GM19395 (cell line): Measurements from ENCODE around the gene CDT1.
"Not testable (repeated sequence)": the region's sequence is repeated elsewhere in the genome, so short reads cannot be mapped to it uniquely, and the experiment has no call there.

Experiments
- ATAC-seq: cut with Tn5 transposase; IDR thresholded peaks from one replicate; pipeline ENCODE4 v1.9.1; 2021; ENCODE audit warnings: mild to moderate bottlenecking, moderate library complexity; ENCODE audit not compliant: unreplicated experiment

Gene CDT1

DNA sequence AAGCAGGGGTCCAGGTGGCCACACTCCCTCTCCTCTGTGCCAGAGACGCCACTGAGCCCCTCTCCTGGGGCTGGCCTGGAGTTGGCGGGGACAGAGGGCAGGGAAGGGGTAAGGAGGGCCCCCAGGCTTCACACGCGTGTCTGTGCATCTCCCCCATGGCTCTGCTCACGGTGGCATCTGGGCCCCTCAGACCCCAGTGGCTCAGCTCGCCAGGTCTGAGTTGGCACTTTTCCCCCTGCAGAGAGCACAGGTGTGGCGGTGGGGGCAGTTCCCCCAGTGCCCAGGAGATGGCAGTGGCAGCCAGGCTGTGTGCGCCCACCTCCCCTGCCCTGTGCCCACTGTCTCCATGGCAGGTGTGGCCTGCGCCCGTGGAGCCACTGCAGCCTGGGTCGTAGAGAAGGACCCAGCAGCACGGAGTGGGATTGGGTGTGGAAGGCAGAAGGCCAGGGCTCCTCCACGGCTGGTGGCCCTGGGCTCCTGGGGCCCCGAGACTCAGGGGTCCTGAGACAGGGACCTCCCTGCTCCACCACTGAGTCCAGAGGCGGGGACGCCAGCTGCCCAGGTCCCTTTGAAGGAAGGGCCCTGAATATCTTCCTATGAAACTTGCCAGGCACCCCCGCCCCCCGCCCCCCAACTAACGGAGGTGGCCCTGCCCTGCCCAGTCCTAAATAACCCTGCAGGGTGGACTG is 12.5 kb downstream of the CDT1 start:
- no peak for ATAC-seq

GRCh38 chr16:88816736-88817535 is 13.3 kb downstream of the CDT1 start:
- ATAC-seq = no peak

DNA sequence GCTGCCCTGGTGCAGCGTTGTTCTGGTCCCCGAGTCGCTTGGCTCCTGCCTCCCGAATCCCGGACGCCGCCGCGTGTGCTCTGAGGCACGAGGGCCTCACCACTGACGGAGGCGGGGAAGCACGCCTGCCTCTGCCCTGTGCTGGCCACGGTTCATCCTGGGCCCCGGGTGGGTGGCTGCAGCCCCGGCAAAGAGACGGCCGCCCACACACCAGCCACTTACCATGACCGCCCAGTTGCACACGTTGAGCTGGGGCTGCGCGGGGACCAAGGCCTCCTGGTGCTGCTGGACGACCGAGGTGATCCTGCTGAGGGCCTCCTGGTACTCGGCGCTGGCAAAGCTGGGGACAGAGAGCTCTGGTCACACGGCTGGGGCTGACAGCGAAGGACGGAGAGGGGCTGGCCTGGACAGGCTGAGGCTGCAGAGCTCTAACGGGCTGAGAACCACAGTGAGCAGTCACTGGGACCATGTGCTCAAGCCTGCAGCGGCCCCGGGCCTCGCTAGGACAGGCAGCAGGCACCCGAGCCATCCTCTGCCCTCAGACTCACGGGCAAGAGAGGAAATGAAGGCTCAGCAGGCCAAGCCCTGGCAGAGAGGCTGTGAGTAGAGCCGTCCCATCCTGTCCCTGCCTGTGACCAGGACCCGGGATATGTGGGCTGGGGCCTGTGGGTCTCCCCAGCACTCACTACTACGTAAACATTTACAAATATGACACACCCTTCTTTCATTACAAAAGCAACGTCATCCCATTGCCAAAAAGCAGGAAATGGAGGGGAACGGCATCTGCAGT is 14.4 kb downstream of the CDT1 start:
- no peak for ATAC-seq

GRCh38 chr16:88818575-88818874 is 14.9 kb downstream of the CDT1 start:
- ATAC-seq = no peak

DNA sequence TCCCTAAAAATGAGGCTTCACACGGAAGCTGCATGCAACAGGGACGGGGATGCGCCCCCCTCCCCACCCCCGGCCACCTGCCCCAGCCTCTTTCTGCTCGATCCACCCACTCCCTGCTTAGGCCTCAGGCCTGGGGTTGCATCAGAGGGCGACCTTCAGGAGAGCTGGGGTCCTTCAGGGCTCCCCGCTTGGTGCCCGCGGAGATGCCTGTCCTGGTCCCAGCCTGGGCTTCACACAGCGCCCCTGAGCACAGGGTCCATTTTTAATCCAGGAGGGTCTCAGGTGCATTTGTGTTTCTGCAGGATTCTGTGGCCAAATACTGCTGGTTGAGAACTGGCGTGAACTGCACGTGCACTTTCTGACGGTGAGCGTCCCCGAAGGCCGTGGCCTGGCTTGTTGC is 15.5 kb downstream of the CDT1 start:
- ATAC-seq = no peak

GRCh38 chr16:88820385-88821025 is 16.9 kb downstream of the CDT1 start:
- no peak for ATAC-seq

DNA sequence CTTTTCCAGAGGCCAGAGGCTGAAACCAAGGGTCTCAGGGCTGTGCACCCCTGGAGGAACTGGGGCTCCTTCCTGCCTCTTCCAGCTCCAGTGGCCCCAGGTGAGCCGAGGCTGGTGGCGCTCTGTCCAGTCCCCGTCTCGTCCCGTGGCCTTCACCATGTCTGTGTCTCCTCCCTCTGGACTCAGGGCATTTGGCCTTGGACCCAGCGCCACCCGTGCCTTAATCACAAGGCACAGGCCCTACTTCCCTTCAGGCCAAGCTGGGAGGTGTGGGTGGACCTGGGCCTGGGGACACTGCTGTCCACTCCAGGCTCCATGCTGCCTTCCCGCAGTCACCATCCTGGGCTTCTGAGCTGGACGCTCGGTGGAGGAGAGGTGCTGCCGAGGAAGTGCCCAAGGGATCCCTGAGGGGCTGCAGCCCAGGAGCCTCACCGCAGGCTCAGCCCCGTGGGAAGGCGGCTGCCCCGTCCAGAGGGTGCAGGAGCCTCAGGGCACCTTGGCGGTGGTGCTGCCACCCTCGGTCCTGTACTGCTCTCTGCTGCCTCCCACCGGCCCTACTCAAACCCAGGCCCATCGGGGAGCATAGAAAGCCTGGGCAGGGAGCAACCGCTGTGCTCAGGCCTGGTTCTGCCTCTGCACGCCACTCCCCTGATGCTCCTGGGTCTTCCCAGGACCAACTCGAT is 17.7 kb downstream of the CDT1 start:
- no peak for ATAC-seq

DNA sequence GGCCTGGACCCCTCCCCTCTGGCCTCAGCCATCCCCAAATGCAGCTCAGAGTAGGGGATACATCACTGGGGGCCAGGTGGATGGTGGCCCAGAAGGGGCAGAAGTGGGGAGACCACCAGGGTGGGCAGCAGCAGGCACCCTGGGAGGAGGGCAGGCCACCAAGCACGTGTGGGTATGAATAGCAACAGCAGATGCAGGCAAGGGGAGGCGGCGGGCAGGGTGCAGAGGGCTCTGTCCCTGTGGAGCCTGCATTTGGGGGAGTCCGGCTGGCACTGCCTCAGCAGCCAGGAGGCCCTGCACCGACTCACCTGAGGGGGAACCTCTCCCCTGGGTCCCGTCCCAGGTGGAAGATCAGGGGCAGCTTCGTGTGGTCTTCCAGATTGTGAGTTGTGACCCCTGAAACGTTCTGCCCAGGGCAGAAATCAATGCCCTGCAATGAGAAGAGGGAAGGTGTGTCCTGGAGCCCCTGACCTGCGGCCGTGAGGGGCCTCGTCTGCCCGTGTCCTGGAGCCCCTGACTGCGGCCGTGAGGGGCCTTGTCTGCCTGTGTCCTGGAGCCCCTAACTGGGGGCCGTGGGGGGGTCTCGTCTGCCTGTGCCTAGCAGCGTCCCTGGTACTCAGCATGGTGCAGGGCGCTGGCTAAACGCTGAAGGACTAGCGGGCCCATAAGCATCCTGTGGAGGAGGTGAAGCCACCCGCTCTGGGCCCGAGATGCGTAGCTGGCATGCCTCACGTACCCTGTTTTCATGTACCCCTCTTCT is 18.9 kb downstream of the CDT1 start:
- ATAC-seq = no peak

DNA sequence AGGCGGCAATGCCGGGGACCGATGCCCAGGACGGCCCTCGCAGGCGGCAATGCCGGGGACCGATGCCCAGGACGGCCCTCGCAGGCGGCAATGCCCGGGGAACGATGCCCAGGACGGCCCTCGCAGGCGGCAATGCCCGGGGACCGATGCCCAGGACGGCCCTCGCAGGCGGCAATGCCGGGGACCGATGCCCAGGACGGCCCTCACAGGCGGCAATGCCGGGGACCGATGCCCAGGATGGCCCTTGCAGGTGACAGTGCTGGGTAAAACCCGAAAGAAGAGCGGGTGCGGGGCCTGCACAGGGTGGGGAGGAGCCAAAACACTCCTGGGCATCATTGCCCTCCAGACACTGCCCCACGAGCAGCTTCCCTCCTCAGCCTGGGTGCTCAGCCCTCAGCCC is 20.1 kb downstream of the CDT1 start:
- ATAC-seq = not testable (repeated sequence)

- ATAC-seq = no peak
Measured at GRCh38 chr16:88824256-88825077, 20.9 kb downstream of the CDT1 start.

DNA sequence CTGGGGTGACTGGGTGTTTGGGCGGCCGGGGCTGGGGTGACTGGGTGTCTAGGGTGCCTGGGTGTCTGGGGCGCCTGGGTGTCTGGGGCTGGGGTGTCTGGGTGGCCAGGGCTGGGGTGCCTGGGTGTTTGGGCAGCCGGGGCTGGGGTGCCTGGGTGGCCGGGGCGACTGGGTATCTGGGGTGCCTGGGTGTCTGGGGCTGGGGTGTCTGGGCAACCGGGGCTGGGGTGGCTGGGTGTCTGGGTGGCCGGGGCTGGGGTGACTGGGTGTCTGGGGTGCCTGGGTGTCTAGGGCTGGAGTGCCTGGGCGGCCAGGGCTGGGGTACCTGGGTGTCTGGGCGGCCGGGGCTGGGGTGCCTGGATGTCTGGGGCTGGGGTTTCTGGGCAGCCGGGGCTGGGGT is 21.6 kb downstream of the CDT1 start:
- ATAC-seq = no peak

DNA sequence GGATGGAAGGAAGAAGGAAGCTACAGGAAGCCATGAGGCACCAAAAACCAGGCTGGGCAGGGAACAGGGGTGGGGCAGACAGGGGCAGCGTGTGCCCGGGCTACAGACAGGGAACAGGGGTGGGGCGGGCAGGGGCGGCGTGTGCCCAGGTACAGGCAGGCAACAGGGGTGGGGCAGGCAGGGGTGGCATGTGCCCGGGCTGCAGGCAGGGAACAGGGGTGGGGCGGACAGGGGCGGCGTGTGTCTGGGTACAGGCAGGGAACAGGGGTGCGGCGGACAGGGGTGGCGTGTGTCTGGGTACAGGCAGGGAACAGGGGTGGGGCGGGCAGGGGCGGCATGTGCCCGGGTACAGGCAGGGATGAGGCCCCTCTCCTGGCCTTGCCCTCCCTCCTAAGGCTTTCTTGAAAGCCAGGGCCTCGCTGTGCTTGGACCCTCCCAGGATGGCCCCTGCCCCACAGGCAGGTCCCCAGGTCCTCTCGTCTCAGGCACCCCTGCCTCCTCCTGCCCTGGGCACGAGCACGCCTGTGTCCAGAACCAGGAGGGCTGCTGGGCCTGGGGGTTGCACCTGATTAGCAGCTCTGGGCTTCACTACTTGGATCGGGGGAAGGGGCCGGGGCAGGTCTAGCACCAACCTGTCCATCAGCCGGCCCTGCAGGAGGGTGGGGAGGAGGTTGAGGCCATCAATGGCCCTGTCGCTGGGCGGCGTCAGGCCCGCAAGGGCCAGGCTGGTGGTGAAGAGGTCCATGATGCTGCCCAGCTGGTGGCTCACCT is 22.7 kb downstream of the CDT1 start:
- ATAC-seq = no peak

DNA sequence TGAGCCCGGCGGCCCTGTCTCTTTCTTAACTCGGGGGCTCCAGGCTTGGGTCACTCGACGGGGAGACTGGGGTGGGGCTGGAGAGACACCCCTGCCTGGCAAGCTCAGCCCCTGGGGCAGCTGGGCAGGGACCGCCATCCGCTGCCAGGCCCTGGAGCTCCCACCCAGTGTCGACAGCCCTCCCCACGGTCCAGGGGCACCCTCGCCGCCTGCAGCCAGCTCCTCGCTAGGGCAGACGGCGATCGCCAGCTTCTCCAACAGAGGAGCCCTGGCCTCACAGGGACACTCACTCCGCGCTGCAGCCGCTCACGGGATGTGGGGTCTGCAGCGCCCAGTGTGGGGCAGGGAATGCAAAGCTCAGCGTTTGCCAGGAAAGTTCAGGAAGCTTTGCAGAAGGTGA is 24.1 kb downstream of the CDT1 start:
- ATAC-seq = no peak

GRCh38 chr16:88828711-88829110 is 25.1 kb downstream of the CDT1 start:
- ATAC-seq = no peak

- ATAC-seq = no peak
Measured at GRCh38 chr16:88830258-88830657, 26.7 kb downstream of the CDT1 start.

DNA sequence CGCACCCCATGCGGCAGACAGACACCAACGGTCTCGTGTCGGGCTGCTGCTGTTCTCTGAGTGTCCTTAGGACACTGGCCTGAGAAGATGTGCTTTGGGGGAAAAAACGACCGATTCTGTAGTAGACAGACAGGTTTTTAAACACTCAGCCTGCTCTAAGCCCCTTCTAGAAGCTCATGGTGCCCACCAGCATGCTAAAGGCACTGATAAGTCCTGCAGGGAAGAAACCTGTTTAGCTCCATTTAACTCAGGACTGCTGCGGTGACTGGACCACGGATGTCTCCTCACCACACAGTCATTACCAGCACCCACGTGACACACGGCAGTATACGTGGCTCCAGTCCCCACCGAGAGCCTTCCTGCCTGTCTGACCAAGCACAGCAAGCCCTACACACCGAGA is 27.2 kb downstream of the CDT1 start:
- ATAC-seq = no peak

GRCh38 chr16:88831838-88832237 is 28.2 kb downstream of the CDT1 start:
- no peak for ATAC-seq

- no peak for ATAC-seq
Measured at GRCh38 chr16:88833086-88833485, 29.5 kb downstream of the CDT1 start.

- ATAC-seq = no peak
Measured at GRCh38 chr16:88834670-88835069, 31.1 kb downstream of the CDT1 start.
